Colon (tissue), 2 donors: ENCODE results near the gene ZNF599.

ENCODE experiments used
- FAIRE-seq: peaks from 2 replicates; lab custom pipeline; 2012; peaks lifted over from hg19 to GRCh38; lab: Jason Lieb, UNC
- donor health status: control.
- donor health status: control.

Gene ZNF599

DNA sequence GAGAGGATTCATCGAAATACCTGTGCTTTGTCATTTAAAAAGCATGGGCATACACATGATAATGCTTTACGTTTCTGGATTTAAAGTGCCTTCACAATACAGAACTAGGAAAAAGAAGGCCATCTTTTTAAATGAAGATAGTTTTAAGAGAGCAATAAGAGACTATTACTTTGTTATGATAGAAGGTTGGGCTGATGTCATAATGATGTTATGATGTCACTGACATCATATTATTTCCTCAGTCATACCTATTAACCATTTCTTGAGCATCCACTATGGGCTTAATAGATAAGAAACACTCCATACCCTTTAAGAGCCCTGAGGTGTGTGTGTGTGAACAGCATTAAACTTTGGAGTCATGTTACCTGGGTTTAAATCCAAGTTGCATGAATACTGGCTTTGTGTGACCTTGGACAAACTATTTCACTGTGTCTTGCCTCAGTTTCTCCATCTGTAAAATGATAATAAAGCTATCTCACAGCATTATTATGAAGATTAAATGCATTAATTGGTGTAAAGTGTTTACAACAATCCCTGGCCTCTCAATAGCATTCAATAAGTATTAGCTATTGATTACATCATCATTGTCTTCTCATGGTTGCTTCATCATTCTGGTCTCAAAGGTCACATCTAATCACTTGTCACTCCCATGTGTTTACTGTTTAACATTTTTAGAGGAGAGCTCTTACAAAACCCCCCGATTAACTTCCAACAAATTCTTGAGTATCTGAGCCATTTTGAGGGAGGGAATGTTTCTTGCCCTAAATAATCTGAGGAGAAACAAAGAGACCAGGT, 27.9 kb downstream of the ZNF599 start:
- no peak for FAIRE-seq

DNA sequence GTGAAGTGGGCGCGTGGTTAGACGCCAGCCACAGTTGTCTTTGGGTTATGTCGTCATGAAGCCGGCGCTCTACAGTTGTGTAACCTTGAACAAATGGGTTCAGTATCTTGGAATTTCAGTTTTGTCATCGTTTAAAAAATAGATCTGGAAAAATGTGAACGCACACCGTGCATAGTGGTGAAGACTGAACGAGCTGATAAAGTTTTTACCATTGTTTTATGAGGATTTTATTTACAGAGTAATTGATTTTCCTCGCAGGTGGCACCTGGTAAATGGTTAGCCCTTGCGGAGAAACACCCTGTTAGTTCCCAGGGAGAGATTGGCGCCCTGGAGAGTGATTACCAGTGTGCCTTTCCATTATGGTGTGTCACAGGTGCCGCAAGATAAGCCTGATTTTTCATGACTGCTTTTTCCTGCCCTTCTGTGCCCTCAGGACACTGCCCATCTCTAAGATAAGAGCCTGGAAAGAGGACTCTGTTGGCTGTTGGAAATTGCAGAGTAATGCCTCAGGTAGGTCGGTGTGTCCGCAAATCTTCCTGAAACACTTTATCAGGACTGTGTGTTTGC, 38.4 kb downstream of the ZNF599 start:
- no peak for FAIRE-seq

DNA sequence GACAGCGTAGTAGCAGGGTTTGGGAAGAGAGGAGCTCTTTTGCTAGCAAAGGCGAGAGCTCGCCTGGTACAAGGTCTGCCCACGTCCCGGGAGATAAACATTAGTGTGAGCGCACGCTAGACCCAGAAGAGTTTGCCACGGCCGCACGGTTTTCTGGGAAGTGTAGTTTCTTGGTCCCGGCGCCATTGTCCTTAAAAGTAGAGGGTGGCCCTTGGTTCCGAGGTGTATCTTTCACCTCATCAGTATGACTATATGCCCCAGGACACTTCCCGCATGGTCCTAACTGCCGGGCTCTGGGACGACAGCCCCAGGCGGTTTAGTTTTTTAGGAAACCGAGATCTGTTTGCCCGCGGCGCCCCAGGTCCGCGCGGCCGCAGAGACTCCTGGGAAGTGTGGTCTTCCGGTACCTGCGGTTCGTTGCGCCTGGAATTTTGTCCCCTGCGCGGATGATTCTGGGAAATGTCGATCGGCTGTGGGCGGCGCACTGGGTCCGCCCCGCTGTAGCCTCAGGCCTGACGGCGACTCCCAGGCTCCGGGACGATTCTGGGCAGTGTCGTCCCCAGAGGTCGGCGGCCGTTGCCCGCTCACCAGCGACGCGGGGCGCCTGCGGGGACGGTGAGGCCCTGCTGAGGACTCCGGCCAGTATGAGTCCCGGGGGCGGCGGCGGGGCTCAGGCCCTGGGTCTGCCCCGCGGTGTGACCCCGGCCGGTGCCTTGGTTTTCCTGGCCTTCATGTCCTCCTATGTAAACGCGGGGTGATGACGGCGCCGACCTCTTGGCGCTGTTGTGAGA, 39.1 kb downstream of the ZNF599 start, which contains the start of gene ZNF181:
ZNF181 (plus strand) TSS at position 498 of the 791 bp plus-strand sequence. CDS start 795 bp downstream, outside the sequence.
- no peak for FAIRE-seq

DNA sequence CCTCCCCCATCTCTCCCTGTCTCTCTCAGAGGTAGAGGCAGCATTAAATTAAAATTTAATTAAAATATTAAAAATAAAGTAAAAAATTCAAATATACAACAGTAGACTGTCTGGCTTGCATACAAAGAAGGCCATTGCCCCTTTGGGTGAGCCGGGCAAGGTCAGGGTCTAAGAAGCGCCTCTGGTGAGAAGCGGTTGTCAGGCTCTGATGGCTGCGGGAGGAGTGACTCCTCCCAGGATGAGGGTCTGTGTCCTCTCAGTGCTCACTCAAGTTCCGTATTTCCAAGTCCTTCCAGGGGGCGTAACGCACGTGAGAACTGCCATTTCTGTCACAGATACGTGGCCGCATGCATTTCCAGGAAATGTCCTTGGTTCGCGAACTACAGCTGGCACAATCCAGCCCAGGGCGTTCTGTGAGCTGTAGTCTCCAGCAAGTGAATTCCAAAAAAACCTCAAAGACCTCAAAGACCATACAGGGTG, 39.7 kb downstream of the ZNF599 start:
- no peak for FAIRE-seq

DNA sequence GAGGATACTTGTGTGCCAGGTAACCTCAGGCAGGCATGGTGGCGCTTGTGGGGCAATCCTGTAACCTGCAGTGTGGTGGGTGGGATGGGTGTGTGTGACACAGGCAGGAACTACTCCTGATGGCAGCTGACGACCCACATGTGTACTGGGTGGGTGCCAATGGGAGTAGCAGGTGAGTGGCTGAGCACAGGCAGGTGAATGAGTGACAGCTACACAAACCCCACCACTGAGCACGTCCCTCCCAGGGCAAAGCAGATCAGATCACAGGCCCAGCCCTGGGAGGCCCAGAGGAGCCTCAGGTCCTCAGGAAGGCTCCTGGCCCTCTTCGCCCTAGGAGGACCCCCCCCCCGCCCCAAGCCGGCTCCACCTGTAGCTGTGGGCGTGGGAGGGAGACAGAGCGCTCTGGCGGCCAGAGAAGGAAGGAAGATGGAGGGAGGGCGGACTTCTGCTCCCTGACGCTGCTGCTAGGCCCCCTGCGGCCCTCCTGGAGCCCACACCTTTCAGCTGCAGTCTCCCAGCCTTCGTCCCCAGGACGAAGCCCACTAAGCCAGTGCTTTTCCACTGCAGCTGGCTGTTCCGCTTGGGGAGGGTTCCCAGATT, 40.3 kb downstream of the ZNF599 start:
- FAIRE-seq, result no peak

DNA sequence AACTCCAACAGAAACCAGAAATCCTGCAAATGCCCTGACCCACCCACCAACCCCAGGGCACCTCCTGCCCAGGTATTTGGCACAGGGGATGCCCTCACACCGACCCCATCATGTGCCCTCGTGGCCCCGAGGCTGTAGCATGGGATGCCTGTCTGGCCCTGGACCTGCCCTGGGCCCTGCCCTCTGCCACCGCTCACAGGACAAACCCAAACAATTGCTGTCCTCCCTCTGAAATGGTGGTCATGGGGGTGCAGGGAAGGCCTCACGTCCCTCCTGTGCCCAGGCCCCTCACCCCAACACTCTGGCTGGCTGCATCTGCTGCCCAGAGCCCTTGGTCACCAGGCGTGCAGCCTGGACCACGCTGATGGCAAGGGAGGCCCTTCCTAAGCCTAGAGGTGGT, 41.1 kb downstream of the ZNF599 start:
- FAIRE-seq, result no peak

DNA sequence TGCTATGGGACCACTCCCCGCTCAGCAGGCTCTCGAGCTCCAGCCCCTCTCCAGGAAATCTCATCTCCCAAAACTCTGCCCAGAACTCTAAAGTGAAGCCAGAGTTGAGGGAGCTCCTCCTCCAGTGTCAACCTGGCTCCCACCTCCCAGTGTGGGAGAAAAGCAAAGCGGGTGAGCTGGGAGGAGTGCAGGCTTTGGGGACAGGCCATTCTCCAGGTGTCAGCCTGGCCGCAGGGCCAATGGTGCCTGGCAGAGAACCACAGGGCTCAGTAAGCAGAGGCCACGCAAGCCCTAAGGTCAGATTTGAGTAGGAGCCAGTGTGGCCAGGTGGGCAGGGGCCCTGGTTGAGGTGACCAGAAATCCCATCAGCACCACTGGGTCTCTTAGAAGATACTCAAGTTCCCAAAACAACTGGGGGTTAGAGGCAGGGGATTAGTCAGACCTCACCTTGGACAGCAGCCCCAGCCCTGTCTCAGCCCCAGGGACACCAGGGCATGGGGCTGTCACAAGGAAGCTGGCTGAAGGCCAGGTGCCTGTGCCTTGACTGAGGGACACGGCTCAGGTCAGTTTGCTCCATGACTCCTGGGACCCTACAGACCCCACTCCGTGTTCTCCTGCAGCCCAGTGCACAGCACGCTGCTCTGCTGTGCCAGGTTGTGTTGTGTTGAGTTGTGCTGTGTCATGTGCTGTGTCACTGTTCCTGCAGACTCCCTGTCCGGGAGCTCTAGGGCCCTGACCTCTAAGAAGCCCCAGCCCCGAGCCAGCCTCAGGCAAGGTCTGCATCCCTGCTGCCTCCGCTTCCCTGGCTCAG, 41.8 kb downstream of the ZNF599 start:
- FAIRE-seq, result no peak

DNA sequence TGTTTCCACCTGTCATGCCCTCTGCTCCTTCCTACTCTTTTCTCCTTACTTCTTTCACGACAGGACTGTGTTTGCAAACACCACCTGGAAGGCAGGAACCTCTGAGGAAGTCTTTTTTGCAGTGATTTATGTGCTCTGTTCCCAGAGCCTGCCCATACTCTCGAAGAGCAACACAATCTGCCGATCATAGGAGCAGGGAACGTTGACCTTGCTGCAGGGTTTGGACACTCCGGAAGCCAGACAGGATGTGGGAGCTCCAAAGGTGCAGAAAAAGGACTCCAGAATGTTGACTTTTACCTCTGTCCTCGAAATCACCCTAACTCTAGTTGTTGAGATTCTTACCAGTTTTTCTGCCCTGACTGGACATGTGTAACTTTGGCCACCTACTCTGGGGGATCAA, 47.6 kb downstream of the ZNF599 start:
- no peak for FAIRE-seq

DNA sequence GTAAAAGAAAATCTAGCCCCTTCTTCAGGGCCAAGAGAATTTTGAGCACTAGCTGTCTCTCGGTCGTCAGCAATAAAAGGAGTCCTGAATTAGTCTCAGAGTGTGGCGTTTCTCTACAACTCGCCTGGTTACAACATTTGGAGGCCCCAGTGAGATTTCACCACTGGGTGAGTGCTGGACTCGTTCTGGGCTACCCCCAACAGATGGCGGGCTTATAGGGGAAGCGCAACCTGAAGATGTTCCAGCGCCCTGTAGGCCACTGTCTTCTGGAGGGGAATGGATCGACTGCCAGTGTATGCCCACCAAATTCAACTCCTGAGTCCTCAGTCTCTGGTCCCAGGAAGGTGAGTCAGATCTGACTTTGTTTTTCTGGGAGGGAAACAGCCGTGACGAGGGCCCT, 50.7 kb downstream of the ZNF599 start:
- no peak for FAIRE-seq

DNA sequence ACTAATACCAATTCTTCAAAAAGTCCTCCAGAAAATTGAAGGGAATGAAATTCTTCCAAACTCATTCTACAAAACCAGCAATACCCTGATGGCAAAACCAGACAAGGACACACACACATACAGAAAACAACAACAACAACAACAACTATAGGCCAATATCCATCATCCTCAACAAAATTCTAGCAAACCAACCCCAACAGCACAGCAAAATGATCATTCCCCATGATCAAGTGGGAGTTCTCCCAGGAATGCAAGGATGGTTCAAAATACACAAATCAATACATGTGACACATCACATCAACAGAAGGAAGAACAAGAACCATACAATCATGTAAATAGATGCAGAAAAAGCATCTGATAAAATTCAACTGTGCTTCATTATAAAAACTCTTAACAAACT, 57.7 kb downstream of the ZNF599 start:
- FAIRE-seq, result no peak

DNA sequence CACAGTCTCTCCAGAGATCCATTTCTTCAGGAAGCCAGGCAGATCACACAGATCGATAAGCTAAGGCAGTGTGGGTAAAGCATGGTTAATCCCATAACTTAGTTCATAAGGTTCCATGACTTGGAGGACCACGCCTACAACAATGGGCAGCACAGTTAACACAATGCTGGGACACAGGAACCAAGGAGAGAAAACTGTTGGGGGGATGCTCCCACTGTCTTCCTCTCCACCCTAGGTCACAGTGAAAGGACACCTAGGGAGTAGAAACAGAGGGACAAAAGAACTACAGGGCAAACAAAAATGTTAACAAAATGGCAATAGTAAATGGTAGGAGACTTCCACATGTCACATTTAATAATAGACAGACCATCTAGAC, 59.8 kb downstream of the ZNF599 start:
- FAIRE-seq, result no peak

DNA sequence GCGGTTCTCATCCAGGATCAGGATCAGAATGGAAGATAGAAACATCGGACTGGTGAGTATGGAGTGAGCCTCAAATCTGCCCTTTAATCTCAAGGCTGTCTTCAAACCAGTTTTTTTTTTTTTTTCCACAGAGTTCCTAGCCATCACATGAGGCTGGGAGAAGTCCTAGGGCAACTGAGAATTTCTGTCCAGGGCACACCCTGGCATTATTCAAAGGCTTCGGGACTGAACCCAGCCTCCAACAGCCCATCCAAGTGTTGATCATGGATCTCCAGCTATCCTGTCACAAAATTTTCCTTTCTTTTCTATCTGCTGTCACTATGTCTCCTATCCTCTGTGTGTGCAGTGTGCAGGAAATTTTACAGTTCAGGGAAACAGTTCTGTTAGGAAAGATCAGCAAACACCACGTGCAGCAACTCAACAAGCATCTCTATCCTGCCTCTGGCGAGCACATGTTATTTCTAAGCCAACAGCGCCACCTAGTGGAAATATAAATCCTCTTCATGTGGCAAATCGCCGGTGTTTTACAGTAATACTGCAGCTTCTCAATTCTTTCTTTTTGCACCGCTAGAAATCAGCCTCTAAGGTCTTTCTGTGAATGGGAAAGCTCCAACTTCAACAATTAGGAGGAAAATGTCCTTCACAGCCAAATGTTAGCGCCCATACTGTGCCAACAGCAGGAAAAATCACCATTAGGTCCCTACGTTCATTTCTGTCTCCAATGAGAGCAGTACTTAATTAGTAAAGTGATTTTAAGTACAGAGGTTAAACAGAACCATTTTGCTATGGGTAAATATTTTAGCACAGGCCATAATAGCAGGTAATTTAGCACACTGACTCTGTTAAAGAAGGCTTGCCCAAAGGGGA, 60.4 kb downstream of the ZNF599 start:
- FAIRE-seq, result no peak

DNA sequence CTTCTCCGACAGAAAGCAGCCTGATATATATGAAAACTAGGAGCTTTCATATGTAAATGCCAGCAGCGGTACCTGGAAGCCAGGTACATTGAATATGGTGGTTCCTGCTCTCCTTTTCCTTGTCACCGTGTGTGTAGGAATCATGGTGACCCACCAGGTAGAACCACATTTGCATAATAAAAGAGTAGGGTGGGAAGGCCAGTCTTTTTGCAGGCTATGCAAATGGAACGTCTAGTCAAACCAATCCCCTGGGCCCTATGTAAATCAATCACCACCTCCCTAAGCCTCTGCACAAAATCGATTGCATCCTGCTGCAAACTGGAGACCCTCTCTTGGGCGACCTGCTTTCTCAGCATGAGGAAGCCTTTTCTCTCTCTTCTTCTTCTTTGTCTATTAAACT, 61.1 kb downstream of the ZNF599 start:
- FAIRE-seq, result no peak
